Measurements from ENCODE around the gene FAM156A.
"Not testable (repeated sequence)": the region's sequence is repeated elsewhere in the genome, so short reads cannot be mapped to it uniquely, and the experiment has no call there.

Gene FAM156A

DNA sequence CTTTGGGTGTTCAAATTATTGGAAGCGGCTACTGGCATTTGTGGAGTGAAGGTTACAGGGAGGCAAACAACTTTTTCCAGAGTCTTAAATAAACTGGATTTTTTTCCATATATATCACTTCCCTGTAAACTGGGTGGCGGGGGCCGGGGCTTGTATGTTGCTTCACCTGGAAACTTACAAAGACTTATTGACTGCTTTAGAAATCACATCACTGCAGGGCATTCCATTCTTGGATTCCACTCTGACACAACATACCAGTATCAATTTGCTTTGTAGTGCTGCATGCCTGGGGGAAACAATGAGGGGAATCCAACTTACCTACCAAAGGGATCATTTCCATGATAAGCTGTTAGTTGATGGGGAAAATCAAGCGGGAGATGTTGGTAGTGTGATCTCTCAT, 21.7 kb upstream of the FAM156A start (continued):
- TF ChIP-seq, protein P1, sequence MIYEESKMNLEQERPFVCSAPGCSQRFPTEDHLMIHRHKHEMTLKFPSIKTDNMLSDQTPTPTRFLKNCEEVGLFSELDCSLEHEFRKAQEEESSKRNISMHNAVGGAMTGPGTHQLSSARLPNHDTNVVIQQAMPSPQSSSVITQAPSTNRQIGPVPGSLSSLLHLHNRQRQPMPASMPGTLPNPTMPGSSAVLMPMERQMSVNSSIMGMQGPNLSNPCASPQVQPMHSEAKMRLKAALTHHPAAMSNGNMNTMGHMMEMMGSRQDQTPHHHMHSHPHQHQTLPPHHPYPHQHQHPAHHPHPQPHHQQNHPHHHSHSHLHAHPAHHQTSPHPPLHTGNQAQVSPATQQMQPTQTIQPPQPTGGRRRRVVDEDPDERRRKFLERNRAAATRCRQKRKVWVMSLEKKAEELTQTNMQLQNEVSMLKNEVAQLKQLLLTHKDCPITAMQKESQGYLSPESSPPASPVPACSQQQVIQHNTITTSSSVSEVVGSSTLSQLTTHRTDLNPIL (CRISPR knock-in tag; IDR thresholded peaks at IDR 0.05; ENCODE audit: low read depth) = no peak
- TF ChIP-seq ISL1 (CRISPR knock-in tag; IDR thresholded peaks at IDR 0.05) (no peak), BACH2 (CRISPR knock-in tag; IDR thresholded peaks at IDR 0.05; ENCODE audit: borderline replicate concordance) (no peak), ZNF8 (CRISPR knock-in tag; IDR thresholded peaks at IDR 0.05) (no peak), ZFP30 (CRISPR knock-in tag; IDR thresholded peaks at IDR 0.05) (no peak), CSDC2 (CRISPR knock-in tag; IDR thresholded peaks at IDR 0.05) (no peak), ESRRG (CRISPR knock-in tag; IDR thresholded peaks at IDR 0.05) (no peak), GLIS3 (CRISPR knock-in tag; IDR thresholded peaks at IDR 0.05) (no peak), PPARA (CRISPR knock-in tag; IDR thresholded peaks at IDR 0.05; ENCODE audit: borderline replicate concordance) (no peak)

DNA sequence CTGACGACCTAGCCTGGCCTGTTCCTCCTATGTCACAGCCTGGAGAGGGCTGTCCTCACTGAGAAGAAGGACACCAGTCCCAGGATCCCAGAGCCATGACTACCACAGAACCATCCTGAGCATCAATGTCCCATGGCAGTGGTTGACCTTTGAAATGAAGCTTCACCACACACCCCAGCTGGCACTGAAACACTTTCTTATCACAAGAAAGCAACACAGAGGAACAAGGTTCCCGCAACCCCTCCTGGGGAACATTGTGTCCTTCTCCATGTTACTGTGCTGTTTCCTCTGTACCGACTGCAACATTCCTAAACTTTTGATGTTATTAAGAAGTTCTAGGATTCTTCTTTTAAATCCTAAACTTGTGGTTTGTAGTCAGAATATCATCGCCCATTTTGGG, 21.2 kb upstream of the FAM156A start:
- no peak for ATAC-seq
- no peak for TF ChIP-seq CSDC2 (CRISPR knock-in tag; IDR thresholded peaks at IDR 0.05)
- TF ChIP-seq ISL1 (CRISPR knock-in tag; IDR thresholded peaks at IDR 0.05) = no peak
- no peak for TF ChIP-seq GLIS3 (CRISPR knock-in tag; IDR thresholded peaks at IDR 0.05)
- TF ChIP-seq, protein P2, sequence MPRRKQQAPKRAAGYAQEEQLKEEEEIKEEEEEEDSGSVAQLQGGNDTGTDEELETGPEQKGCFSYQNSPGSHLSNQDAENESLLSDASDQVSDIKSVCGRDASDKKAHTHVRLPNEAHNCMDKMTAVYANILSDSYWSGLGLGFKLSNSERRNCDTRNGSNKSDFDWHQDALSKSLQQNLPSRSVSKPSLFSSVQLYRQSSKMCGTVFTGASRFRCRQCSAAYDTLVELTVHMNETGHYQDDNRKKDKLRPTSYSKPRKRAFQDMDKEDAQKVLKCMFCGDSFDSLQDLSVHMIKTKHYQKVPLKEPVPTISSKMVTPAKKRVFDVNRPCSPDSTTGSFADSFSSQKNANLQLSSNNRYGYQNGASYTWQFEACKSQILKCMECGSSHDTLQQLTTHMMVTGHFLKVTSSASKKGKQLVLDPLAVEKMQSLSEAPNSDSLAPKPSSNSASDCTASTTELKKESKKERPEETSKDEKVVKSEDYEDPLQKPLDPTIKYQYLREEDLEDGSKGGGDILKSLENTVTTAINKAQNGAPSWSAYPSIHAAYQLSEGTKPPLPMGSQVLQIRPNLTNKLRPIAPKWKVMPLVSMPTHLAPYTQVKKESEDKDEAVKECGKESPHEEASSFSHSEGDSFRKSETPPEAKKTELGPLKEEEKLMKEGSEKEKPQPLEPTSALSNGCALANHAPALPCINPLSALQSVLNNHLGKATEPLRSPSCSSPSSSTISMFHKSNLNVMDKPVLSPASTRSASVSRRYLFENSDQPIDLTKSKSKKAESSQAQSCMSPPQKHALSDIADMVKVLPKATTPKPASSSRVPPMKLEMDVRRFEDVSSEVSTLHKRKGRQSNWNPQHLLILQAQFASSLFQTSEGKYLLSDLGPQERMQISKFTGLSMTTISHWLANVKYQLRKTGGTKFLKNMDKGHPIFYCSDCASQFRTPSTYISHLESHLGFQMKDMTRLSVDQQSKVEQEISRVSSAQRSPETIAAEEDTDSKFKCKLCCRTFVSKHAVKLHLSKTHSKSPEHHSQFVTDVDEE (CRISPR knock-in tag; IDR thresholded peaks at IDR 0.05) = no peak
- no peak for TF ChIP-seq ZFP3 (CRISPR knock-in tag; IDR thresholded peaks at IDR 0.05)
- TF ChIP-seq ZNF8 (CRISPR knock-in tag; IDR thresholded peaks at IDR 0.05) = no peak
- no peak for TF ChIP-seq ZFP30 (CRISPR knock-in tag; IDR thresholded peaks at IDR 0.05)
- TF ChIP-seq SNAI2 (CRISPR knock-in tag; IDR thresholded peaks at IDR 0.05) = no peak
- TF ChIP-seq, protein P3, sequence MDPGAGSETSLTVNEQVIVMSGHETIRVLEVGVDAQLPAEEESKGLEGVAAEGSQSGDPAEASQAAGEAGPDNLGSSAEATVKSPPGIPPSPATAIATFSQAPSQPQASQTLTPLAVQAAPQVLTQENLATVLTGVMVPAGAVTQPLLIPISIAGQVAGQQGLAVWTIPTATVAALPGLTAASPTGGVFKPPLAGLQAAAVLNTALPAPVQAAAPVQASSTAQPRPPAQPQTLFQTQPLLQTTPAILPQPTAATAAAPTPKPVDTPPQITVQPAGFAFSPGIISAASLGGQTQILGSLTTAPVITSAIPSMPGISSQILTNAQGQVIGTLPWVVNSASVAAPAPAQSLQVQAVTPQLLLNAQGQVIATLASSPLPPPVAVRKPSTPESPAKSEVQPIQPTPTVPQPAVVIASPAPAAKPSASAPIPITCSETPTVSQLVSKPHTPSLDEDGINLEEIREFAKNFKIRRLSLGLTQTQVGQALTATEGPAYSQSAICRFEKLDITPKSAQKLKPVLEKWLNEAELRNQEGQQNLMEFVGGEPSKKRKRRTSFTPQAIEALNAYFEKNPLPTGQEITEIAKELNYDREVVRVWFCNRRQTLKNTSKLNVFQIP (CRISPR knock-in tag; IDR thresholded peaks at IDR 0.05; ENCODE audit: borderline replicate concordance, low read depth) = no peak
- no peak for TF ChIP-seq ARNTL (CRISPR knock-in tag; IDR thresholded peaks at IDR 0.05; ENCODE audit: borderline replicate concordance, low read depth)
- no peak for TF ChIP-seq TOX (CRISPR knock-in tag; IDR thresholded peaks at IDR 0.05; ENCODE audit: borderline replicate concordance)
- TF ChIP-seq BACH2 (CRISPR knock-in tag; IDR thresholded peaks at IDR 0.05; ENCODE audit: borderline replicate concordance) = no peak
- no peak for TF ChIP-seq ZNF565 (CRISPR knock-in tag; conservative IDR thresholded peaks at IDR 0.05; ENCODE audit: low read depth)
- no peak for TF ChIP-seq ZC3H10 (CRISPR knock-in tag; IDR thresholded peaks at IDR 0.05)
- no peak for TF ChIP-seq PPARA (CRISPR knock-in tag; IDR thresholded peaks at IDR 0.05; ENCODE audit: borderline replicate concordance)
- TF ChIP-seq RARB (CRISPR knock-in tag; IDR thresholded peaks at IDR 0.05) = no peak

DNA sequence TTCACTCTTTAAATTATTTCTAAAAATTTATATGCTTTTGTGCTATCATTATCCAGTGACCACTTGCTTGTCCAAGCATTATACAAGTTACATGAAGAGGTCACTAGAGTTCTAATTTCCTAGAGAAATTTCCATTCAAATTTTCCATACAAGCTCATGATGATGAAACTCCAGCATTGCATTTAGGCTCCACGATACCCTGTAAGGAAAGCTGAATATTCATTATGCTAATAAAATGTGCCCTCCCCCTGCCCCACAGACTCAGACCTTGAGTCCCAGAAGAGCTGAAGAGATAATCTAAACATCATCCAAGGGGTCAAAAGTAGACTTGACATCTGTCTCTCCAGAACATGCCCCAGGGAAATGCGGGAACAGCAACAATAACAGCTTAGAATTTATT, 19.6 kb upstream of the FAM156A start:
- TF ChIP-seq, protein P1 (CRISPR knock-in tag; IDR thresholded peaks at IDR 0.05; ENCODE audit: low read depth) = no peak
- no peak for TF ChIP-seq GLIS3 (CRISPR knock-in tag; IDR thresholded peaks at IDR 0.05)
- ATAC-seq = no peak

DNA sequence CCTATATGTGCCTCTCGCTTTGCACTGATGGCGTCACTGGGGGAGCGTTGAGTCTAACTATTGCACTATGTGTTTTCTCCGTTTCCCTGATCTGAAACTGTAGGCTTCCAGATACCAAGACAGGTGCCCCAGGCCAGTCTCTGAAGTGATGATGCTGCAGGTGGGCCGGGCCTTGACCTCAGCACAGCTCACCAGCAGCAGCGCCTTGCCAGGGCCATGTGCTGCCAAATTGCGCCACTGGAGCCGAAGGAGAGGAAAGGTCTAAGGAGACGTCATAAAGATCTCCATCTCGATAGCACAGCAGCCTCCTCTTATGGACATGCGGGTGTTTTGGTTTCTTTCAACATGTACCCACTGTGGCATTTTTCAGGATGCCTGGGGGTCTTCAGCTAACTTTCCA, 17.3 kb upstream of the FAM156A start:
- not testable (repeated sequence) for ATAC-seq

DNA sequence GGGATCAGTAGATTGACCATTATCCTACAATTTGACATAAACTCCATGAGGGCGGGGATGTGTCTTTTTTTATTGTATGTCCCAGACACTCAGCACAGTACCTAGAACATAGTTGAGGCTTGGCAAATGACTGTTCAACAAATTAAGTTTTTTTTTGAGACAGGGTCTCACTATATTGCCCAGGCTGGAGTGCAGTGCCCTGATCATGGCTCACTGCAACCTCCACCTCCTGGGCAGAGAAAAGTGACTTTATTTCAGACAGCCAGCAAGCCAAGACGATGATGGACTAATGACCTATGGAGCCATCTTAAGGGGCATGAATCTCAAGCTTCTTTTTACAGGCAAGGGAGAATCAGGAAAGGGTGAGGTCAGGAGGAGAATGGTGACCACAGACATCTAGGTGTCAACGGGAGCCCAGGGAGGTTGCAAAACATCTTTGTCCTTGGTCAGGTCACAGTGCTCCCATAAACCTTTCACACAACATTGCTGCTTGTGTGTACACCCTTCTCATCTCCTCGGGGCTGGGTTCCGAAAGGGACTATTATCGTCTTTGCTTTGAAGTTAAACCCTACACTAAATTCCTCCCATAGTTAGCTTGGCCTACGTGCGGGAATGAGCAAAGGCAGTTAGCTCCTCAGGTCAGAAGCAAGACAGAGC, 16.1 kb upstream of the FAM156A start:
- ATAC-seq = not testable (repeated sequence)

DNA sequence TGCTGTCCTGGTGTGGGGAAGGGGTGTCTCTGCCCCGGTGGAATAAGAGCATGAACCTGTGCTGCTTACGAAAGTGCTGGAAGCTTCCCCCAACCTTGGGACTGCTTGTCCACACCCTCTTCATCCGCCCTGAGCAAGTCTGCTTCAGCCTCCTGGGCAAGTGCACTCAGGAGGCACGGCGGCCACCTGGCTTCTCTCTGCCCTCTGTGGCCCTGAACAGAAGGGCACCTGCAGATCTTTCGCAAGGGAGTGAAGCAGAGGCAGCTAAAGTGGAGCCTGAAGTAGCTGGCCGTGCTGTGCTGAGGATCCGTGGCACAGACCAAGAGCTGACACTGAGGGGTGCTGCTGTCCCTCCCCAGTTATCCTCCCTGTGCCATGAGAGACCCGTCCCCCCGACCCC, 9.6 kb upstream of the FAM156A start:
- ATAC-seq = not testable (repeated sequence)

DNA sequence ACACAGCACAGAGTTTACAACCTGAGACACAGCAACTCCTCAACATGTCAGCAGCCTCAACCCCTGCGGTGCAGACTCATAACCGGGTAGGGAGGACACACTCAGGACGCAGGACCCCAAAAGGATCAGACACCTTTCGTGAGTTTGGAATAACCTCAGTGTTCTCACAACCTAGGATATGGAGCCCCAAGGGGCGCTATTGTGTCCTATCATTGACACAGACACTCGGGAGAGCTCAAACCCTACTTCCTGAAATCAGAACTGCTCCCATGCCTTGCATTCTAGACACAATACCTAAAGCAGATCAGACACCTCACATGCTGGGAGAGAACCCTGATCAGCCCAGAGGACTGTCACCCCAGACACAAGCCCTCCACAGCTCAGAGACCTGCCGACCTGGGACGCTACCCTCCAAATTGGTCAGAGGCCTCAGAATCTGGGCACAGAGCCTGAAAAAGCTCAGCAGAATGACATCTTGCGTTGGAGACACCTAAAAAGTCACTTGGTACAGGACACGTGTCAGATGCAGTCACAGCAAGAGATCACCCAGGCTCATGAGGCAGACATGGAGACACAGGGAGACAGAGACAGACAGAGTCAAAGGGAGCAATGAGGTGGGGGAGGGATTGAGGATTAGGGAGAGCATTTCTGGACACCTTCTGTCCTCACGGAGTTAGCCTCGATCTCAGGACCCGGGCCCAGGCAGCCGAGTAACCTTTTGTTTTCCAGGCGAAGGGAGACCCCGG, 8.8 kb upstream of the FAM156A start:
- ATAC-seq = not testable (repeated sequence)

DNA sequence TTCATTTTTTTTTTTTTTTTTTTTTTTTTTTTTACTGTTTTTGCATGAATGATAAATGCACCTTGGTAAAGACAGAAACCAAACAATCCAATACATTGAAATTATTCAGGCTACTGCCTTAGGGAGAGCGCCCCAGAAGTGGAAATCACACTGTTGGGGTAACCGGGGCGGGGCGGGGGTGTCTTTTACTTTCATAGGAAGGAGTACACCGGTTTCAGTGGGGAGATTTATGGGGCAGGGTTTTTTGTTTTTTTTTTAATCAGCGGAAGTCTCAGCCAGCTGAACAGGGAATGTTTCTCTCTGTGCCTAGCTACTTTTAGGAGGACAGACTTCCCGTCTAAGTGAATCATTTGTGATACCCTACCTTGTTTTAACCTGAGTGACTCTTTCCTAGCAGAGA, 643 bp upstream of the FAM156A start:
- ATAC-seq = not testable (repeated sequence)

DNA sequence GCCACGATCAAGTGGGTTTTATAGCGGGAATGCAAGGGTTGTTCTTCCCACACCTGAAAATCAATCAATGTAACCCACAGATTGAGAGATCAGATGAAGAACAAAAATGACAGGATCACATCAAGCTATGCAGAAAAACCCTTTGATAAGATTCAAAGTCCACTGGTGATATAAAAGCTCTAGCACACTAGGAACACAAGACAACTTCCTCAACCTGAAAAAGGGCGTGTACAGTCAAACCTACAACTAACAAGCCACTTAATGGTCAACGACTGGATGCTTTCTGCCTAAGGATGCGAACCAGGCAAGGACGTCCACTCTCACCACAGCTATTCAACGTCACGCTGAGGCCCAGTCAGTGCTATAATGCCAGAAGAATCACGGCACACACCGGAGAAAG, 8.4 kb downstream of the FAM156A start:
- ATAC-seq = not testable (repeated sequence)

DNA sequence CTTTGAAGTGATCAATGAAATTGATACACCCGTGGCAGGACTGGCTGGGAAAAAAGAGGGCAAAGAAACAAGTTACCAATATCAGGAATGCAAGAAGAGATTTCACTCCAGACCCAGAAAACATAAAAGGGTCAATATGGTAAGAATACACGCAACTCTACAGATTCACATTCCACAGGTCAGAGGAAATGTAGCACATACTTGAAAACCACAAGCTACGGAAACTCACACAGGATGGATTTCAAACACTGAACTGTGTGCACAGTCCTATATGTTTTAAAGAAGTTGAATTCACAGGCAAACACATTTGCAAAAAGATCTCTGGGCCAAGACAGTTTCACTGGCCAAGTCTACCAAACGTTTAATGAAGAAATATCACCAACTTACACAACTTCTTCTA, 9.0 kb downstream of the FAM156A start:
- ATAC-seq = peak; percentile 69

All from SK-N-SH treated with all-trans-retinoic acid at 6 μM for 48 hours (cell line).